LHCN-M2 (cell line): ENCODE results near the gene CPE. TPM values are rescaled to one million over a fixed set of nuclear protein-coding genes. Genes with fewer than 3 reads are reported as not detected.
A peak's percentile ranks its signal among the peaks of the same experiment; 100 is the strongest.
"Not testable (repeated sequence)": the region's sequence is repeated elsewhere in the genome, so short reads cannot be mapped to it uniquely, and the experiment has no call there.

Experiments
- DNase-seq: peaks from one replicate; pipeline ENCODE4 v3.0.0-alpha.2; 2012; ENCODE audit warnings: low read depth
- total RNA-seq: library from RNA; depleted of rRNA; stranded (reverse); fragments of >200 nt; gene quantifications from 2 replicates; pipeline ENCODE4 v1.2.3, GENCODE V29; 2014

The CPE gene
- total RNA-seq, 1 experiment from 2014 or later = 3.6 TPM

- DNase-seq = no peak
Observed at GRCh38 chr4:165403637-165404036, 24.8 kb downstream of the CPE start.

DNA sequence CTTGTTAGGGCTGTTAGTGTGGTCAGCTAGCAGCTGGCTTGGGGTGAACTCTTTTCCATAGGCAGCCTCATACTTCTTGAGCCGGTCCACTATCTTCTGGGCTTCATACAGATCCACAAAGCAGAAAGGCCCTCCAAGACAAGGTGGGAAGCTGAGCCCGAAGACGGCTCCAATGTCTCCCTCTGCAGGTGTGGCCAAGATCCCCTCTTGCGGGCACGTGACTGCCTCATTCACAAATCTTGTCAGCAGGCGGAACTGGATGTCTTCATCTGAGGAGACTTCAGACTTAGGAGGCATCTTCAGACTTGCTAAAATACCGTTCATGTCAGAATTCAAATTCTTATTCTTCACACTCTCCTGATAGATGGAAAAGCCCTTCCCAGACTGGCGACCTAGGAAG, 25.3 kb downstream of the CPE start:
- no peak for DNase-seq

- no peak for DNase-seq
Observed at GRCh38 chr4:165404696-165405095, 25.9 kb downstream of the CPE start.

DNA sequence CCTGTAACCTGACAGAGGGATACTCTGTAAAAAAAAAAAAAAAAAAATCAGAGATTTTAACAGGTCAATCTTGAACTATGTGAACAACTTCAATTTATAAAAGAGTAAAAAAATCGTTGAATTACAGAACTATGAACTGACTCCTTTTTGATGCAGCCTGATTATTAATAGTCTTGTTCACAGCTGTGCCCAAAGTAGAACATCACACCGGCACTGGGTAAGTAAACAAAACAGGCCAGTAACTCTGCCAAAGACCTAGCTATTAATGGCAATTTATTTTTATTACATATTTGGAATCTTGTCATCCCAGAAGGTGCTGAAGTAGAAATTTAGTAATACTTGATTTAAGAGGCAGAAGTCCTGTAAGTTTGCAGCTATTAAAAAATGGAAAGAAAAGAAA, 31.4 kb downstream of the CPE start:
- no peak for DNase-seq

- no peak for DNase-seq
Observed at GRCh38 chr4:165415910-165416309, 37.1 kb downstream of the CPE start.

- DNase-seq = no peak
Observed at GRCh38 chr4:165418073-165418472, 39.3 kb downstream of the CPE start.

DNA sequence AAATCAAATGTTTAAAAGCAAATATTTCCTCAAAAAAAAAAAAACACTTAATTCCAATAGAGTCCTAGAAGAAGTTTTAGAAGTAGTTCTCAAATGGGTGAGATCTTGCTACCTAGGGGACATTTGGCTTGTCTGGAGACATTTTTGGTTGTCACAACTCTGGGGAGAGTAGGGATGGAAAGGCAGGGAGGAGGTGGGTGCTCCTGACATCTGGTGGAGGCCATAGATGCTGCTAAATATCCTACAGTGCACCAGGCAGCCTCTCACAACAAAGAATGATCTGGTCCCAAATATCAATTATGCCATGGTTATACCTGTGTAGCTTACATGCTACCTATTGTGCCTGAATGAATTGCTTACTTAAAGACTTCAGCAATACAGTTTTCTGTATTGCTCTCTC, 46.8 kb downstream of the CPE start:
- no peak for DNase-seq

DNA sequence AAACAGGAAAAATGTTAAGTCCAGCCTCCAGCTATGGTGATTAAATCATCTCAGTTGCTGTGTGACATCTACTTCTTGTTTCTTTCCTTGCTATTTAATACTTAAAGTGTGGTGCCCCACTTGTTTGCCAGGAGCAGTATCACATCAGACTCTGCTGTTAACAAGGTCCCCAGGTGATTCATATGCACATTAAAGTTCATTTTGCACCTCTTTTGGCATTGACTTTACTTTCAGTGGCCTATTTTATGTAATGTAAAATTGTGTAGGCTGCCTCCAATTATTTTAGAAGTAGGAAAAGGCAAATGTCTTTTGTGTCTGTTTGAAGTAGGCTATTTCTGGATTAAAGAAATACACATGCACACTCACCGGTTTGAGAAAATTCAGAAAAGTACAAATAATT, 47.5 kb downstream of the CPE start:
- DNase-seq = no peak

DNA sequence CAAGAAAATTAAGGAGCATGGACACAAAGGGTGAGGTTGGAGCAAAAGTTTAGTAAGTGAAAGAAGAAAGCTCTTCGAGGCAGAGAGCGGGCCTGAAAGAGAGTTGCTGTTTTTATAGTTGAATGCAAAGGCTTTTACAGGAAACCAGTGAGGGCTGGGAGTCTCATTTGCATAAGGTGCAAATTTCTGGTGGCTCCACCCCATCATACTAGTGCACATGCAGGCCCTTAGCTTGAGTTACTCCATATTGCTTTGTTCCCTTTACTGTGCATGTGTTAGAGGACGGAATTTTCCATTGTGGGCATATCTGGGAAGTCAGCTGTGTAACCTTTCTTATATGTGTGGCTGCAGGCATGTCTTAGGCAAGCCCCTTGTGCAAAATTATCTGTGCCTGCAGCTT, 48.0 kb downstream of the CPE start:
- DNase-seq = no peak

GRCh38 chr4:165428957-165429356, 50.1 kb downstream of the CPE start:
- DNase-seq = no peak

DNA sequence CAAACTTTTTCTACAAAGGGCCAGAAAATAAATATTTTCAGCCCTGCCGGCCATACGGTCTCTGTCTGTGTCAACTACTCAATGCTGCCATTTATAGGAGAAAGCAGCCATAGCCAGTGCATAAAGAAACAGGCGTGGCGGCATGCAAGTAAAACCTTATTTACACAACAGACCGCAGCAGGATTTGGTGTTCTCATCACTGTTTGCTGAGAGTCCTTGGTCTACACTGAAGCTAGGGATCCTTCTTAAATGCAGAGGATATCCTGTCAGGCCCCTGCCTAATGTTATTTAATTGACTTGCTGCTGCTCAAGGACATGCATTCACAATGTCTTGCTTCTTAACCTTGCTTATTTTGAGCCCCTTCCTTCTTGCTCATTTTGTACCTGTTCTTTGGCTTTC, 54.7 kb downstream of the CPE start:
- no peak for DNase-seq

DNA sequence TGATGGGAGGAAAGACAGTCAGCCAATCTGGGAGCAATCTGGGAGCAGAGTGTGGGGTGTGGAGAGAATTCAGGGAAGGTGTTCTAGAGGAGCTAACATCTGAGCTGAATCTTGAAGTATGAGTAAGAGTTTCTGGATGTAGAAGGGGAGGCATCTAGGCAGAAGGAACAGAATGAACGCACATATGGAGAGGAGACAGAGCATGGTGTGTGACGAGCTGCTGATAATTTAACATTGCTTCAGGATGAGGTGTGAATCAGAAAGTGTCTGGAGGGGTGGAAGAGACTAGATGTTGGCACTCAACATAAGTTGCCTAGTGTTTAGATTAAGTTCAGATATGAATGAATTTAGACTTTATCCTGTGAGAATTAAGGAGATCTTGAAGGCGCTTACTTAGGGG, 58.9 kb downstream of the CPE start:
- DNase-seq = no peak

- DNase-seq = no peak
Observed at GRCh38 chr4:165439344-165439743, 60.5 kb downstream of the CPE start.

DNA sequence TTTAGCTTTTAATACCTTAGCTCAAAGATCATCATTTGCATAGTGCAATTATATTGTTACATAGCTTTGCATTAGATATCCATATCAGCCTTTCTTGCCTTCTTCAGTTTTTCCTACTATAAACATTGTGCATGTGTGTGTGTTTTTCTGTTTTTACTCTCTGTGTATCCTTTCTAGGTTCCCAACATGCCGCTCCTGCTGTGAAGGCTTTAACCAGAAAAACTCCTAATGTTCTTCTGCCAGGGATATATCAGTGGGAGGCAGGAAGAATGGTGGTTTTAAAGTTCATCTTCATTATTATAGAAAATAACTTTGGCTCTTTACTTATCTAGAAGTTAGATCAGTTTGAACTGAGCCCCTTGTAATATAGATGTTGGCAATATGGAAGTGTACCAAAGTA, 61.2 kb downstream of the CPE start:
- no peak for DNase-seq

DNA sequence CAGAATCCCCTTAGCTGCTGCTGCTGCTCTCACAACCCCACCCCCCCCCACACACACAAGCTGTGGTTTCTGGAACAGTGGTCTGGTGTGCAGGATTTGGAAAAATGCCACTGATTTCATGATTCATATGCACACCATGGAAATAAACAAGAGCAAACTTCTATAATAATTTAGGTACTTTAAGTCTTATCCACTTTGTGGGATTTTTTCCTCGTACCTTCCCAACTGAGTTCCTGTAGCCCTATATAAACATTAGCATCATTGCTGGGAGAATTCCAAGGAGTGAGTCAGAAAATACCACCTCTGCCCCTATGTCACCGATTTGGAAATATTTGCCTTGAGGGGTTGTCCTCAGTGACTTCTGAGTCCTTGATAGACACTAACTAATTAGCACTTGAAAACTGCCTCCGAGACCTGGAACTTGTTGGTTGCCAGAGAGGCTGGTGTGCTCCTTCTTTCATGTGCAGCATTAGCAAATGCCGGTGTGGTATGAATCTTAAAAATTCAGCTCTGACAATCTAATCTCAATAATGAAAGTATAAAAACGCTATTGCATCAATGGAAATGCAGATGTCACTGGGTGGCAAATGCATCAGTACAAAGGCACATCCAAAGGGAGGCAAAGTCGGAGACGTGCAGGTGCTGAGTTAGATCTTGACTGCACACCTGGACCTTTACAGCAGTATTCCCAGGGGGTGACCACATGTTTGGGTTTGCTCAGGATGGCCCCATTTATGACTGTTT, 61.8 kb downstream of the CPE start:
- DNase-seq = peak; percentile 38

- DNase-seq = no peak
Observed at GRCh38 chr4:165443276-165443675, 64.5 kb downstream of the CPE start.

- no peak for DNase-seq
Observed at GRCh38 chr4:165448700-165449099, 69.9 kb downstream of the CPE start.

GRCh38 chr4:165449333-165449732, 70.5 kb downstream of the CPE start:
- DNase-seq = no peak

DNA sequence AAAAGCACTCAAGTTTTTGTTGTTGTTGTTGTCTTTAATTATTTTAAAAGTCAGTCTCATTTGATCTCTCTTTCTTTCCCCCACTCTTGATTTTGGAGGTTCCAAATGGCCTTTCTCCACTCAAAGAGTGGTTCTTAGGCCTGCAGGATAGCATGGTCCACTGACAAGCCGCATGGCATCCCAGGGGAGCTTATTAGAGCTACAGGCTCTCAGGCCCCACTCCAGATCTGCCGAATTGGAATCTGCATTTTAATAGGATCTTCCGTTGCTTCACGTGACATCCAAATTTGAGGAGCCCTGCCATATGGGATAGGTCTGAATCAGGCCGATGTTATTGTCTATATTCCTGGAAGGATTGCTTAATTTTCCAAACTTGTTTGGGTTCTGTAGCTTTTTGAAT, 72.1 kb downstream of the CPE start:
- DNase-seq = no peak

GRCh38 chr4:165453140-165453539, 74.3 kb downstream of the CPE start:
- not testable (repeated sequence) for DNase-seq

DNA sequence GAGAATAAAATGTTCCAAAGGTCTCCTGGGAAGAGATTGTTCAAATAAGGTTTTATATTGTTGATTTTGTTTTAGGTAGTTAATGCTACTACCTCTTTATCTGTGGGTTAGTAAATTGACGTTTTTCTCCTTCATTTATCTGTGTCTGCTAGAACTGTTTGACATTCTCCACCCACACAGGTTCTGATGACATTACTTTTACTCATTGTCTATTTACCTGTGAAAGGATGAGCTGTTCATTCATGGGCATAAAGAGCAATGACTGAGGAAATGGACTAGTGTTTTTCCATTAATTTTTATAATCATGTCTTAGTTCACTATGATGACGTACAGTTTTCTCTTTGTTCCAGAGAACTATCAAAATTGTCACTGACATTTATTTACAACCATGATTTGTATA, 75.6 kb downstream of the CPE start:
- no peak for DNase-seq

- no peak for DNase-seq
Observed at GRCh38 chr4:165457793-165458192, 79.0 kb downstream of the CPE start.

- no peak for DNase-seq
Observed at GRCh38 chr4:165458471-165458870, 79.7 kb downstream of the CPE start.
